ENCODE results near the gene UBQLN4.
"Not testable (repeated sequence)": the region's sequence is repeated elsewhere in the genome, so short reads cannot be mapped to it uniquely, and the experiment has no call there.

UBQLN4 gene

DNA sequence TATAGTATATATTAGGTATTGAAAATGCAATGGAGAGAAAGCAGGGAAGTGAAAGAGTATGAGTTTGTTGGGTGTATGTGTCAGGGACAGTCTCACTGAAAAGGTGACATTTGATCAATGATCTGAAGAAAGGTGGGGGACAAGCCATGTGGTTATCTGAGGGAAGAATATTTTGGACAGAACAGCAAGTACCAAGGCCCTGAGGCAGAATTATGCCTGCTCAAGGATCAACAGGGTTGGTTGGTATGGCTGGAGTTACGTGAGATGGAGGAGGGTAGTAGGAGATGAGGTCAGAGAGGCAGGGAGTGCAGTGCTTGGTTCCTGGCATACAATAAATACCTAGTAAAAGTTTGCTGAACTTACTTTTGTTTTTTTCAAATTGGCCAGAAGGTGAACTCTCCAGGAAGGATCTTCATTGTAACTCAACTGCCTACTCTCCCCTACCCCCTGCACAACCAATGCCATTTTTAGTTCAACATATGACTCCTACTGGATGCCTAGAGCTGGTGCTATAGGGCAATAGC is 2.8 kb upstream of the UBQLN4 start:
- DNase-seq = no peak

DNA sequence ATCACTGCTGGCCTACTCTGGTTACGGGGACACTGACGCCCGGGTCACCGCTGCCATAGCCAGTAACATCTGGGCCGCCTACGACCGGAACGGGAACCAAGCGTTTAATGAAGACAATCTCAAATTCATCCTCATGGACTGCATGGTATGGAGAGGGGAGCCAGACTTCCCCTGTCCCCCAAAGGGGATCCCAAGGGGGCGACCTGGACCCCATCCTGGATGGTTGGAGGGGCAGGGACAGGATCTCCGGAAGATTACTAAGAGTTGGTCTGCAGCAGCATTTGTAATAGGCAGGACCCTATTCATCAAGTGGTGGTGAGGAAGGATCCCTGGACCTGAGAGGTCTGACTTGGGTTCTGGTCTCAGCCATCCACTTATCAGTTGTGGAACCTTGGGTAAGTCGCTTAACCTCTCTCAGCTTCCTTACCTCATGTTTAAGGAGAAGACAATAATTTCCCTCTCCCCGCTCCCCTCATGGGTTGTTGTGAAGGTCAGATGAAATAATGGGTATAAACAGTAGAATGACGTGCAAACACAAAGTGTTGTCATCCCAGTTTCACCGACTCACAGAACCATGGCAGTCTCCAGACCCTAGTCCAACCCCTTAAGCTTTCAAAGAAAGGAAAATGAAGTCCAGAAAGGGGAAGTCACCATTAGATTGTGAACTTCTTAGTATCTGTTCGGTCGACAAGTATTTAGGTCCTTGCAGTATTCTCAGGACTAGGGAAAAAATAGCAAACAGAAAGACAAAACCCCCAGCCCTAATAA is 1.9 kb upstream of the UBQLN4 start:
- no peak for DNase-seq

GRCh38 chr1:156054500-156055280 is 1.1 kb upstream of the UBQLN4 start, which contains the start of gene LAMTOR2:
Gene LAMTOR2, plus strand, starts transcription at chr1:156054782. Its CDS starts 108 bp downstream, at chr1:156054890.
- peak; percentile 100 for DNase-seq

- DNase-seq = peak; percentile 90
These were observed 483 bp downstream of the UBQLN4 start for GRCh38 chr1:156052862-156053767.

DNA sequence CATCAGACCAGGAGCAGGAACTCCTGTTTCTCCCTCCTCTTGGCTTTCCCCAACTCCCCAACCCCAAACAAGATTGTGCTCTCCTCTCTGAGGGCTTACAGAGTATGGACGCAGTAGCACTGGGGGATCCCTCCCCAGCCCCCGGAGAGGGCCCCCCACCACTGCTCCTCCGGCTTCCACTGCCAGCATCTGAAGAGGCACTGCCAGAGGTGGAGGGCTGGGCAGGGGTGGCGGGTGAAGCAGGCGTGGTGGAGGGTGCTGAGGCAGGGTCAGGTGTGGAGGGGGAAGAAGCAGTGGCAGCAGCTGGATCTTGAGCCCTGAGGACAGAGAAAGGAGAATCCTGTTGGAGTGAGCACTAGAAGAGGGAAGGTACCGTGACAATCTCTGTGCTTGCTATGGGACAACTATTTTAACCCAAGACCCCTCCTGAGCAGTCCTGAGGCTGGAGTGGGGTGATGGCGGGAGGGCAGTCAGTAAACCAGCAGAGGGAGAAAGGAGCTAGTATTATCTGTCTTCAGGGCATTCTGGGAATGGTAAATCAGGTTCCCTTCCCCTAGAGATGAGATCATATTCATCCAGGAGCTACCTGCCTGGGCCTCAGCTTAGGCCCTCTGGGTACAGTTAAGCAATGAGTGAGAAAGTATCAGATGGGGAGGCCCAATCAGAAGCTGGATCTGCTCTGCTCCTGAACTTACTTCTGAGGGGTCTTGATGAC is 2.4 kb downstream of the UBQLN4 start:
- no peak for DNase-seq

GRCh38 chr1:156050376-156050775 is 3.2 kb downstream of the UBQLN4 start:
- no peak for DNase-seq

- DNase-seq = no peak
These were observed 4.8 kb downstream of the UBQLN4 start for GRCh38 chr1:156048663-156049258.

GRCh38 chr1:156045076-156045475 is 8.5 kb downstream of the UBQLN4 start:
- no peak for DNase-seq

DNA sequence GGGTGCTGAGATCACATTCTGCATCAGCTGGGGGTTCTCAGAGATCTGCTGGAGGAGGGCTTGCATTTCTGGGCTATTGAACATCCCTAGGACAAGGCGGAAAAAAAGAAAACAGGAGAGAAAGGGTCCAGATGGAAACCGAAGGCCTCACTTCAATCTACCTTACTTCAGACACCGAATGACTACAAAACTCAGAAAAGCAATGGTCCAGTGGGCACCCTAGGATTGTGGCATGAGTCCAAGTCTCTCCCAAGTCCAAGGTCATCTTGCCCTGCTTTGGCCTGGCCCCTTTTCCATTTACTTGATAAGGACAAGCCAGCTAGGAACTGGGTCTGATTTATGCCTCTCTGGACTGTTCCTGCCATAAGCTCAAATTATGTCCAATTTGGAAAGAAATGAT is 10.8 kb downstream of the UBQLN4 start:
- no peak for DNase-seq

- DNase-seq = not testable (repeated sequence)
These were observed 18.6 kb downstream of the UBQLN4 start for GRCh38 chr1:156034991-156035390.

DNA sequence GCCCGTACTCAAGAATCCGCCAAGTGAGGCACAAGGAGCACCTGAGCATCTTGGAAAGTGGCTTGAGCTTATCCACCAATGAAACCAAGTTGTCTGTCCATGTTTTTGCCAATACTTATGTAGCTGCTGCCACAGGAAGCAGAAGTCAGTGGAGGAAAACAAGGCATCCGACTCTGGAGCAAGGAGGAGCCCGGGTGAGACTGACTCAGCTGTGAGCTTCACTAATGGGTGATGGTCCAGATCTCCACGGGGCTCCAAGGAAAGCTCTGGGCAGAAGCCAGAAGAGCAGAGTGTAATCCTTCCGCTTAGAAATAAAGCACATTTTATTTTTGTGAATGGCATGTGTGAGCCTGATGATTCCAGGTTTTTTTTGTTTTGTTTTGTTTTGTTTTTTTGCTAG is 20.6 kb downstream of the UBQLN4 start:
- no peak for DNase-seq

DNA sequence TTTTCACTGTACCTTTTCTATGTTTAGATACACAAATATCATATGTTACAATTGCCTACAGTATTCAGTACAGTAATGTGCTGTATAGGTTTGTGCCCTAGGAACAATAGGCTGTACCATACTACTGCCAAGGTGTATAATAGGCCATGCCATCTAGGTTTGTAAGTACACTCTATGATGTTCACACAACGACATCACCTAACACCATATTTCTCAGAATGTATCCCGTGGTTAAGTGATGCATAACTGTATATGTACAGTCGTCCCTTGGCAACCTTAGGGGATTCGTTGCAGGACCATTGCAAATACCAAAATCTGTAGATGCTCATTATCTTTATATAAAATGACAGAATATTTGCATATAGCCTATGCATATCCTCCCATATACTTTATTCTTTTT is 27.0 kb downstream of the UBQLN4 start:
- DNase-seq = no peak

DNA sequence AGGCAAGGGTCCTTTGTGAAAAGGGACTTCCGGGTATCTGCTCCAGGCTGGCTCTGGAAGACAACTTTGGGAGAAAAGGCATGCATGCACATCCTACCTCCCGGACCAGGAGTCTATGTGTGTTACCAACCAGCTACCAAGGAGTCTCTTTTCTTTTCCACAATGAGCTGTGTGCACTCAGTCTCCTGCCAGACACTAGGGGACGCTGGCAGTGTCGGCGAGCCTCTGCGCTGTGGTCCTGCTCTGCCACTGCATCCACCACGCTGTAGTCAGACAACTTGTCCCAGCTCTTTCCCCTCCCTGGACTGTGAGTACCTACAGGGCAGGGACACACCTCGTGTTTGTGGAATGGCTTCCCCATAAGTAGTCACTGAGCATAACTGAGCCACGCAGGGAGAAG is 27.7 kb downstream of the UBQLN4 start:
- peak; percentile 85 for DNase-seq

GRCh38 chr1:156024801-156025200 is 28.8 kb downstream of the UBQLN4 start:
- no peak for DNase-seq

- DNase-seq = no peak
These were observed 31.6 kb downstream of the UBQLN4 start for GRCh38 chr1:156021954-156022353.

- no peak for DNase-seq
These were observed 32.5 kb downstream of the UBQLN4 start for GRCh38 chr1:156021093-156021428.

GRCh38 chr1:156020293-156021092 is 33.1 kb downstream of the UBQLN4 start, which contains the start of gene SSR2:
Gene SSR2, minus strand, starts transcription at chr1:156020951. Its CDS starts 784 bp downstream, at chr1:156020167.
- peak; percentile 99 for DNase-seq

GRCh38 chr1:156019946-156020292 is 33.7 kb downstream of the UBQLN4 start:
- no peak for DNase-seq

DNA sequence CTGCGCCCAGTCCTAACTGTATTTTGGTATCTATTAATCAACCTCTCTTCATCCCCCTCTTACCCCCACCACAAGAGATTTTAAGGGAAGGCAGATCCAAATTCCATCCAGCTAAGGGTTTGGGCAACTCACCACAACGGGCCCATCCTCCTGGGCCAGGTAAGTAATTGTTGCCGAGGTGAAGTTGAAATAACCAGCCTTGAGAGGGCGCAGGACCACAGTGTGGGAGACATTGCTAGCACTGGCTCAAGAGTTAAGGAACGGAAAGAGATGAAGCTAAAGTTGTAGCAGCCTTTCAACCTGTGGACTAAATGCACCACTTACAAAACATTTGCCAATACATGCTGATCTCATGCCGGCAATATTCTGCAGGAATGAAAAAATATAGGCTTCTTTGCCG is 38.8 kb downstream of the UBQLN4 start:
- DNase-seq = no peak

- DNase-seq = no peak
These were observed 41.4 kb downstream of the UBQLN4 start for GRCh38 chr1:156012051-156012817.

Data from NCI-H82 (cell line).